Inferior parietal cortex (tissue), 1 donor: ENCODE measurements around the gene PARP16.
A peak's percentile ranks its signal among the peaks of the same experiment; 100 is the strongest.

Experiments
- DNase-seq: peaks from one replicate; pipeline ENCODE4 v3.0.0-alpha.2; 2016; ENCODE audit errors: extremely low spot score

PARP16 gene

GRCh38 chr15:65286704-65287519 is at the start of gene PARP16:
Gene PARP16 (minus strand): TSS chr15:65286883. CDS start chr15:65286426, 457 bp downstream.
- DNase-seq: peak; percentile 78

- DNase-seq: no peak
These were observed 48.8 kb upstream of the PARP16 start for GRCh38 chr15:65335278-65336055.

GRCh38 chr15:65334586-65335231 is 48.0 kb upstream of the PARP16 start:
- DNase-seq: no peak

GRCh38 chr15:65333856-65334255 is 47.2 kb upstream of the PARP16 start:
- no peak for DNase-seq

- DNase-seq: no peak
These were observed 46.6 kb upstream of the PARP16 start for GRCh38 chr15:65333148-65333820.

GRCh38 chr15:65332391-65333147 is 45.9 kb upstream of the PARP16 start:
- no peak for DNase-seq

GRCh38 chr15:65331811-65332210 is 45.1 kb upstream of the PARP16 start:
- DNase-seq: no peak

GRCh38 chr15:65330934-65331645 is 44.4 kb upstream of the PARP16 start:
- DNase-seq: no peak

- DNase-seq: no peak
These were observed 43.5 kb upstream of the PARP16 start for GRCh38 chr15:65329984-65330735.

GRCh38 chr15:65329288-65329983 is 42.8 kb upstream of the PARP16 start:
- no peak for DNase-seq

- DNase-seq: no peak
These were observed 42.0 kb upstream of the PARP16 start for GRCh38 chr15:65328506-65329287.

GRCh38 chr15:65327651-65328393 is 41.1 kb upstream of the PARP16 start:
- no peak for DNase-seq

GRCh38 chr15:65326818-65327217 is 40.1 kb upstream of the PARP16 start:
- DNase-seq: no peak

- no peak for DNase-seq
These were observed 39.4 kb upstream of the PARP16 start for GRCh38 chr15:65326117-65326526.

GRCh38 chr15:65323071-65323511 is 36.4 kb upstream of the PARP16 start:
- DNase-seq: no peak

GRCh38 chr15:65318870-65319356 is 32.2 kb upstream of the PARP16 start:
- peak; percentile 94 for DNase-seq

- DNase-seq: peak; percentile 47
These were observed 25.8 kb upstream of the PARP16 start for GRCh38 chr15:65312400-65312916.
